Bronchial epithelial cell (primary cell): ENCODE data around the gene FOLR3. TPM values are rescaled to one million over a fixed set of nuclear protein-coding genes. Genes with fewer than 3 reads are reported as not detected.

ENCODE experiments used
- DNase-seq: peaks from one replicate; pipeline ENCODE4 v3.0.0-alpha.2; 2010; ENCODE audit warnings: low read depth
- FAIRE-seq: peaks from 2 replicates; lab custom pipeline; 2011; peaks lifted over from hg19 to GRCh38; lab: Jason Lieb, UNC
- H3K27me3 ChIP-seq: 2 replicates; pipeline ENCODE4 v1.5.1; 2011; ENCODE audit warnings: low read length; ENCODE audit not compliant: control insufficient read depth, insufficient read depth
- H3K36me3 ChIP-seq: 2 replicates; pipeline ENCODE4 v1.5.1; 2011; ENCODE audit warnings: low read length; ENCODE audit not compliant: control insufficient read depth, insufficient read depth
- H3K4me3 ChIP-seq: 2 replicates; pipeline ENCODE4 v1.5.1; 2011; ENCODE audit warnings: mild to moderate bottlenecking, low read depth, low read length, control low read depth
- total RNA-seq: library from RNA; depleted of rRNA; stranded (reverse); fragments of >200 nt; gene quantifications from 2 replicates; pipeline ENCODE4 v1.2.1, GENCODE V29; 2014
- TF ChIP-seq, protein P1 (sequence below): IDR thresholded peaks from 2 replicates; pipeline ENCODE4 v1.5.1; 2011; ENCODE audit warnings: mild to moderate bottlenecking, moderate library complexity, low read length, control low read depth, inconsistent platforms; ENCODE audit not compliant: insufficient read depth, severe bottlenecking

FOLR3 gene
- total RNA-seq, 1 donor from 2014 or later, result 11.3 TPM

- TF ChIP-seq, protein P1, sequence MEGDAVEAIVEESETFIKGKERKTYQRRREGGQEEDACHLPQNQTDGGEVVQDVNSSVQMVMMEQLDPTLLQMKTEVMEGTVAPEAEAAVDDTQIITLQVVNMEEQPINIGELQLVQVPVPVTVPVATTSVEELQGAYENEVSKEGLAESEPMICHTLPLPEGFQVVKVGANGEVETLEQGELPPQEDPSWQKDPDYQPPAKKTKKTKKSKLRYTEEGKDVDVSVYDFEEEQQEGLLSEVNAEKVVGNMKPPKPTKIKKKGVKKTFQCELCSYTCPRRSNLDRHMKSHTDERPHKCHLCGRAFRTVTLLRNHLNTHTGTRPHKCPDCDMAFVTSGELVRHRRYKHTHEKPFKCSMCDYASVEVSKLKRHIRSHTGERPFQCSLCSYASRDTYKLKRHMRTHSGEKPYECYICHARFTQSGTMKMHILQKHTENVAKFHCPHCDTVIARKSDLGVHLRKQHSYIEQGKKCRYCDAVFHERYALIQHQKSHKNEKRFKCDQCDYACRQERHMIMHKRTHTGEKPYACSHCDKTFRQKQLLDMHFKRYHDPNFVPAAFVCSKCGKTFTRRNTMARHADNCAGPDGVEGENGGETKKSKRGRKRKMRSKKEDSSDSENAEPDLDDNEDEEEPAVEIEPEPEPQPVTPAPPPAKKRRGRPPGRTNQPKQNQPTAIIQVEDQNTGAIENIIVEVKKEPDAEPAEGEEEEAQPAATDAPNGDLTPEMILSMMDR, result no peak
- no peak for DNase-seq
- H3K4me3 ChIP-seq, result peak overlapping the region; percentile 70
- peaks cover 29% of the 10 kb centered on the region for H3K36me3 ChIP-seq
- FAIRE-seq, result no peak
- no peaks in the 10 kb centered on the region for H3K27me3 ChIP-seq
Observed at GRCh38 chr11:72102162-72102561, 33.4 kb upstream of the FOLR3 start.

DNA sequence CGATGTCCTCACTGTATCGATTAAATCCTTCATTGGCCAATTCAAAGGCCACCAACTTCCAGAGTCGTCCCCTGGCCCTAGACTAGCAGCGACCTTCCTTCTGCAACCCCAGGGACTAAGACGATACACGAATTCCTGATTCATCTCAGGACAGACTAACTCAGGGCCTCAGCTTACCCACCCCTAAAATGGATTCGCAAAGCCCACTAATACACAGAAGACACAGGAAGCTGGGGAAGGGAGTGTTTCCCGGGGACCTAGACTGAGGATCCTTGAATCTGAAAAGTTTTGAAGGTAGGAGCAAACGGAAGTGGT is 32.9 kb upstream of the FOLR3 start:
- H3K36me3 ChIP-seq, result peaks cover 25% of the 10 kb centered on the region
- DNase-seq (no peak), FAIRE-seq (no peak)
- peak overlapping the region; percentile 70 for H3K4me3 ChIP-seq
- TF ChIP-seq, protein P1, result no peak
- H3K27me3 ChIP-seq, result no peaks in the 10 kb centered on the region

DNA sequence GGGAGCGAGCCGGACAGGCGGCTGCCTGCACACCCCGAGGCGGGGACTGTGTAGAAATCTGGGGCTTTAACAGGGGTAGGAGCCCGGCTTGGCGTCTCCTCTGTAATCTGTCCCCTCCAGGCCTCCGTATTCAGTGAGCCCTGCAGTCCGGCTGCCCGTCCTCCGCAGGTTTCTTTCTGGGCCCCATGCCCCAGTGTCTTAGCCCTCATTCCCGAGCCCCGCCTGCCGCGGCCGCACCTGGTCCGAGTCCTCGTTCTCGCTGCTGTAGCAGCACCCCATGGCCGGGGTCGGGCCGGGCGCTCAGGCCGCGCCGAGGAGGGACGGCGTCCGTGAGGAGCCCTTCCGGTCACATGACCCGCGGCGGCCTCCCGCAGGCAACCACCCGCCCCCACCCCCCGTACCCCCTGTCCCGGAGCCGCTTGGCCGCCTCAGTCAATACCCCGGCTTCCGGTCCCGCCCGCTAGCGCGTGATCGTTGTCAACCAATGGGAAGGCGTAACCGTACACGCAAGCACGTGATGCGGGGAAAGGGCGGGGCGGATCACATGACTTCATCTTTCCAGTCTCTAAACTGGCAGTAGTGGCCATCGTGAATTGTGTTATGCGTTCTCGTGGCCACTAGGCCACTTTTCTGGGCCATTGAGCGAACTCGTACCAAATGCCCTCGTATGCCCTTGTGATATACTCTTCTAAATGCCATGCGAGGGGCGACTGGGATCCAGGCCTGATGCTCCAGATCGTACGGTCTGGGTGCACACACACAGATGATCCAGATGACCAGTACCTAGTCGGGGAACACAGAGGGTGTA is 32.4 kb upstream of the FOLR3 start, which contains the start of gene LAMTOR1:
Gene LAMTOR1, minus strand, starts transcription at position 352 of the 808 bp plus-strand sequence. Its CDS starts 73 bp downstream, at position 279.
- H3K27me3 ChIP-seq, result no peaks in the 10 kb centered on the region
- peaks cover 19% of the 10 kb centered on the region for H3K36me3 ChIP-seq
- H3K4me3 ChIP-seq, result peak within 1 kb of the TSS; percentile 70
- TF ChIP-seq, protein P1, result peak; percentile 53
- DNase-seq (peak; percentile 95), FAIRE-seq (no peak)

DNA sequence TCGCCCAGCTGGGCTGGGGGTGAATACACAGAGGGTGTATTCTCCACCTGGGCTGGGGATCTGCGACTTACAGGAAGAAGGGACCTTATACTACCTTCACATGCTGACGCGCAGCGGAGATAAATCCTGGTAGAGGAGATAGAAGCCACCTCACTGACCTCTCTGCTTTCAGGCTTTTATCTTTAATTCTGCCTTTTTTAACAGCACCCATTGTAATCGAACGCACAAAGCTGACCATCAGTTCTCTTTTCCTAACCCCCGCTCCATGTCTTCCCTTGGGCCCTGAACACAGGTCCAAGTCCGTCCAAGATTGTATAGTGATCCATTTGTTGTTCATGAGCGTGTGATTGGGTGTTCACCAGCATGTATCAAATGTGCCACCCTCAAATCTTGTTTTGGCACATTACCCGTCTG is 31.8 kb upstream of the FOLR3 start:
- Histone ChIP-seq H3K4me3 (peak overlapping the region; percentile 26), H3K36me3 (peaks cover 13% of the 10 kb centered on the region), H3K27me3 (no peaks in the 10 kb centered on the region)
- no peak for FAIRE-seq
- DNase-seq, result no peak
- TF ChIP-seq, protein P1, result no peak

DNA sequence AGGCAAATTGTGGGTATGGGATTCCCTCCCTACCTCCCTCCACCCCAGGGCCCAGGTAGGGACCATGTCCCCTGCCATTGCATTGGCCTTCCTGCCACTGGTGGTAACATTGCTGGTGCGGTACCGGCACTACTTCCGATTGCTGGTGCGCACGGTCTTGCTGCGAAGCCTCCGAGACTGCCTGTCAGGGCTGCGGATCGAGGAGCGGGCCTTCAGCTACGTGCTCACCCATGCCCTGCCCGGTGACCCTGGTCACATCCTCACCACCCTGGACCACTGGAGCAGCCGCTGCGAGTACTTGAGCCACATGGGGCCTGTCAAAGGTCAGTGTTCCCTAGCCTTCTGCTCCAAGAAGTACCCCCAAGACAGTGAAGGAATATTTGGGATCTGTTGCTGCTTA is 29.6 kb upstream of the FOLR3 start, which contains the start of gene TOMT:
Gene TOMT, plus strand, starts transcription at position 37 of the 400 bp plus-strand sequence. Its CDS starts 28 bp downstream, at position 65.
- FAIRE-seq, result no peak
- H3K36me3 ChIP-seq, result peaks cover 4% of the 10 kb centered on the region
- TF ChIP-seq, protein P1, result no peak

More for the DNA sequence above, 29.6 kb upstream of the FOLR3 start, which contains the start of gene TOMT:
- no peak for DNase-seq
- Histone ChIP-seq H3K27me3 (no peaks in the 10 kb centered on the region), H3K4me3 (no peak within 1 kb of the TSS)
